HG02938 (cell line): ENCODE data around the gene C14orf180.
"Not testable (repeated sequence)": the region's sequence is repeated elsewhere in the genome, so short reads cannot be mapped to it uniquely, and the experiment has no call there.

Source experiments
- ATAC-seq: cut with Tn5 transposase; IDR thresholded peaks from one replicate; pipeline ENCODE4 v1.9.1; 2021; ENCODE audit warnings: mild to moderate bottlenecking, moderate library complexity; ENCODE audit not compliant: unreplicated experiment

C14orf180 gene

DNA sequence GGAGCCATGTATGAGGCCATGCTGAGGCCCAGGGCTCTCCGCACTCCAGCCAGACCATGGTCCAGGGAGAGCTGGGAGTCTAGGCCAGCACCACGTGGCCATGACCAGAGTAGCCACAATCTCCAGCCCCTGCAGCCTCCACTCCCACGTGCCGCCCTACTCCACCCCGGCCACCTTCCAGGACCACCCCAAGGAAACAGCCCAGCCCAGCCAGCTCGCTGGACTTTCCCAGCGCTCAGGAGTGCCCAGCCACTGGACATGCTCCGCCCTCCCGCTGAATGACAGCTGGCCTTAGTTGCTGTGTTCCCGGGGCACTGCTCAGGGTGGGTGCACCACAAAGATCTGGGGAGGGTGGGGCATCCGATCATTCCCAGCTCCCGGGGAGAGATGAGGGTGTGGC is 2.1 kb upstream of the C14orf180 start:
- ATAC-seq, result no peak

DNA sequence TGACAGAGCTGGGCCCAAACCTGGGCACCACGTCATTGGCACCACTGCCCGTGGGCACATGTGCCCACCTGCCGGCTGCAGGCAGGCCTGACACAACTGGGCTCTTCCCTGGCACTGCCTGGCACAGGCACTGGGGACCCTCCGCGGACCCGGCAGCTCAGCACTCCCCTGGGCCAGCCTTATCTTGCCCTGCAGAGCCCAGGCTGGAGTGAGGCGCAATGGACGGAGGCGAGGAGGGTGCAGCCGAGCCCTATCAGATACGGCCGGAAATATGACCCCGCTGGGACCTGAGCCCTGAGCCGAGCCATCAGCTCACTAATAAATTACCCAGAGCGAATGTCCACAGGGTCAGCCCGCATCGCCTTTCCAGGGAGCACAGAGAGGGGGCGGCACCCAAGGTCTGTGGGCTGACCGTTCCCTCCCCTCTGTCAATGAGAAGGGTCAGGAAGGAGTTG is 1.7 kb upstream of the C14orf180 start:
- no peak for ATAC-seq

DNA sequence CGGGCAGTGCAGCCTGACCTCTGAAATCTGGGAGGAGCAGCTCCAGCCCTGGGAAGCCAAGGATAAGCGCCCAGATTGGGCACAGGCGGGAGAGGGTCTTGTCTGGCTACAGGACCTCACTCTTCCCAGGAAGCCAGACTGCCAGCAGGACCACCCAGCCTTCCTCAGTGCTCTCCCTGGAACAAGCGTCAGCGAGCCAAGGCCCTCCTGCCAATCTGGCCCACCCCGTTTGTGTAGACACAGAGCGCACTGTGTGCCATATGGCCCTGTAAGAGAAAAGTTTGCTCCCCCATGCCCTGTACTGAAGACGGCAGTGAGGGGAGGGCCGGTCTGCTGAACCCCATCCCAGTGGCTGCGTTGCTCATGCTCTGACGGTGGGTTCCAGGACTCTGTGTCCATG is 1.2 kb upstream of the C14orf180 start:
- ATAC-seq, result no peak

DNA sequence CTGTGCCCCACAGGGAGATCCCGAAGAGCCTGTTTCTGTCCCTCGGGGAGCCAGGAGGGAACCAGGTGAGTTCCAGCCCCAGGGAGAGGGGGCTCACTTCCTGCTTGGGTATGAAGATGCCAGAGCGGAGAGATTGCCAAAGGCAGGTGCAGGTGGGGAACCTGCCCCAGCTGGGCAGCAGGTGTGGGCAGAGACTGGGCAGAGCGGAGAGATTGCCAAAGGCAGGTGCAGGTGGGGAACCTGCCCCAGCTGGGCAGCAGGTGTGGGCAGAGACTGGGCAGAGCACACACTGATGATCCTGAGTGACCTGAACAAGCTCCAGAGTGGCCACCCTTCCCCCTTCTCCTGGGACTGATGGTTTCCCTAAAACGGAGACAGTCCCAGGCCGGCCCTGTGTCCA is 375 bp downstream of the C14orf180 start:
- not testable (repeated sequence) for ATAC-seq

DNA sequence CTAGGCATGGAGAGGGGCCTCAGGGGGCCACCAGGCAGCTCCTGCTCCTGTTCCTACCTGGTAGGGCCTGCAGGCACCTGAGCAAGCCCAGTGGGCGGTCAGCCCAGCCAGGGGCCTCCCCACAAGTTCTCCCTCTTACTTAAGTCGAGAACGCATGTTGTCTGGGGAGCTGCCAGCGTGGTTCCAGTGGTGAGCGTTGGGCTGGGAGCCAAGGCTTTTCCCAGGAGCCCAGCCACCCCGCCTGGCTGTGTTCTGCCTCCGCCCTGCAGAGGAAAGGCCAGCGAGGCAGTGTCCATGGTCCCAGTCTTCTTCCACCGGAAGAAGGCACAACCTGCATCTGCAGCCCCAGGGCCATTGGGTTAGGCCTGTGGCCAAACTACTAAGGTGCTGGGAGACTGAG is 1.4 kb downstream of the C14orf180 start:
- no peak for ATAC-seq

DNA sequence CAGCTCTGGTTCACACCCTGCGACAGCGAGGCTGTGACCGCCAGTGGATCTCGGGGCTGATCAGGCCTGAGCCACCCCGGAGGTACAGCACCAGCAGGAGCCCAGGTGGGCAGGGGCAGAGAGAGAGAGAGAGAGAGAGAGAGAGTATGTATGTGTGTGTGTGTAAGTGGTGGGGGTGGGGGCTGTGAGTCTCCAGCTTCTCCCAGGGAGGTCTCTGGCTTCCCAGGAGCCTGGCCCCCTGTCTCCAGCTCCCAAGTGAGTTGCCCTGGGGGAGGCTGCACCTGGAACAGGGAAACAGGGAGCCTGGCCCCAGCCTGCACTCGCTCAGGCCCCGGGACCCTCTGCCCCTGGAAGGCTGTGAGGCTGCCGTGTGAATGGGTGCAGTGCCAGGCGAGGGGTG is 2.0 kb downstream of the C14orf180 start:
- no peak for ATAC-seq

DNA sequence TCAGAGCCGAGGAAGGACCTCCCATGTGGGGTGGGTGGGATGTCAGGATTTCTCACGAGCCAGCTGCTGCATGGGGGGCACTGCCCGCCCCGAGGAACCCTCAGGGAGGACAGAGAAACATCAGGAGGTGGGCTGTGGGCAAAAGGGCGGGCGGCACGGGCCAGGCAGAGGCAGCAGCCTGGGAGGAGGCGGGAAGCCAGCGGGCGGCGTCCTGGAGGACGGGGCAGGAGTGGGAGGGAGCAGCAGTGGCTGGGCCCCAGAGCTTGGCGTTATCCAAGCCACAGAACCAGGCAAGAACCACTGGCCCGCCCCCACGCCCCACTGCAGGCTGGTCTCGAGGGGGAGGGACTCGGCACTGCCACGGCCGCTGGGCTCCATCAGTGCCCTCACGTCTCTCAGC is 2.4 kb downstream of the C14orf180 start:
- ATAC-seq, result no peak

DNA sequence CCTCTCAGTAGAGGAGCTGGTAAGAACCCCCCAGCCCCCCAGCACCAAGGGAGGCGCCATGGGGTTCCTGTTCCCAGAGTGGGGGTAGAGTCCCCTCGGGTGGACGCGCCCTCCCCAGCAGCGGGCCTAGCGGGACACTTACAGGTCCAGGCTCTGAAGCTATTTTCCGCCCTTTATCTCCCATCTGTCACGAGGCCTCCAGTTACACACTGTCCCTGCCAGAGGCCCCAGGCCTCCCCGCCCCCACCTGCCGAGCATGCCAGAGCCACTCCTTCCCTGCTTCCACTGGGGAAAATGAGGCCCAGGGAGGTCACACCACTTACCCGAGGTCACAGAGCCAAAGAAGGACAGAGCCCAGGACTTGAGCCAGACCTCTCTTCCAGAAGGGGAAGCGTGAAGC is 3.1 kb downstream of the C14orf180 start:
- ATAC-seq, result no peak

DNA sequence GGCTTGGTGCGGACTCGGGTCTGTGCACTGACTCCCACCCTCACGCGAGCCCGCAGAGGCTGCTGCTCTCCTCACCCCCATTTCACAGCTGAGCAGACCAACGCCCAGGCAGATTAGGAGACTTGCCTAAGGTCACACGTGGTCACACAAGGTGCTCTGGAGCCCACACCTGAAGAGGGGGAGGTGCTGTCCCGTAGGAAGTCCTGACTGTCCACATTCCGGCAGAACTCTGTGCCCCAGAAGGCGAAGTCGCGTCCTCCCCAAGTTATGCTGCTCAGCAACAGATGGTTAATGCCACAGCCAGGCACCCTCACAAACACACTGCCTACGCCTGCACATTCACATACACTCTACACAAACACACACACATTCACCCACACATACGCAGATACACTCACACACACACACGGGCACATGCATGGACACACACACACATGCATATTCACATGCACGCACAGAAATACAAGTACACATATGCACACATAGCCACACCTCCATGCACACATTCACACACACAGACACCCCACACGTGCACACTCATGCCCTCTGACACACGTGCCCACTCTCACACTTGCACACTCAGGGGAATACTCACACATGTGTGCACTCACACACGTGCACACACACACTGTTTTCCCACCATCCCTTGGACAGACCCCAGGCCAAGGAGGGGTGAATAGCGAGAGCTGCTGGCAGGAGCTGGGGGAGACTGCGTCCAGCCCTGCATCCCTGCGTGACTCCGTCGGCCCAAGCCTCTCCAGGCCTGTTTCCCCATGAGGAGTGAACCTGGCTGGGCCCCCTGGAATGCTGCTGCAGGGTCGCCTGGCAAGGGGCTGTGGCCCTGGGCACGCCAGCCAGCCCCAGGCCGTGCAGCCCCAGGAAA is 4.1 kb downstream of the C14orf180 start:
- no peak for ATAC-seq

DNA sequence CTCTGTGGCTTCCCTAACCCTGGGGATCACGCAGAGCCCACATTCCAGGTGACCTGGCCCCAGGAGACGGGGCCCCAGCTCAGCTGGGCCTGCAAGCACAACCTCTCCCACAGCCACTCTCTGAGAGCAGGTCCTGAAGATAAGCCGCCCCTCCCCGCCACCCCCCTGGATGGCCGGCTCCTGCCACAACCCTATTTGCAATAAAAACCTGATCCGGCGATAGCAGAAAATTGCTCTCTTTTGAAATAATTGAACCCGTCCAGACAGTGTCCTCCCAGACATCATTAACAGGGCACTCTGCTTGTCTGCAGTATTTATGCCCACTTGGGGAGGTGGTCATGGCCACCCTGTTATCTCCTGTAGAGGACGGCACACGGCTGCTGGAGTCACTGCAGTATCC is 5.0 kb downstream of the C14orf180 start:
- ATAC-seq, result no peak

DNA sequence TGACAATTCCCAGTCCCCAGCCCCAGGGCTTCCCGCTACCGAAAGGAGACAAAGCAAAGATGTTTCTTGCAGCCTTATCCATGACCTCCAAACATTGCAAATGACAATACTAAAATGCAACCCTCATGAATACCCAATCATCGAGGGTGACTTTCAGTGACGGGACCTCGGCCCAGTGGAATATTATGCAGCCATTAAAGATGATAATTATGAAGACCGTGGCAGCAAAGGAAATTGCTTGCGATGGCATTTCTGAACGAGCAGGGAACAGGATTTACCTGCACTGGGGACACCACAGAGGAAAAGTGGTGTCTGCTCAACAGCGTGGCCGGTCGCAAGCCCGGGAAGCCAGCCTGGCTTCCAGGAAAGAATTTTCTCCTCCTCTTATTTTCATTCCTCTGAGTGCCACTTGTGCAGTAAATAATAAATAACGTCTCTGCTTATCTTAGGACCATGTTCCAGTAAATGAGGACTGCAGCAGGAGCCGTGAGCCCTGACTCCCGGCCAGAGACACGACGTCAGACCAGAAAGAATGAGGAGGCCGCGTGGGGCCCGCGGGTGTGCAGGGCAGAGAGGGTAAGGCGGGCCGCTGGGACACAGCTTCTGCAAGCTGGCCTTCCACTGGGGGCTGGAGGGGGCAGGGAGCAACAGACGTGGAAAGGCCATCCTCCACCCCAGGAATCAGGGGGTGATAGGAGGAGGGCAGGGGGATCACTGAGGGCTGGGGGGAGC is 6.6 kb downstream of the C14orf180 start:
- no peak for ATAC-seq

DNA sequence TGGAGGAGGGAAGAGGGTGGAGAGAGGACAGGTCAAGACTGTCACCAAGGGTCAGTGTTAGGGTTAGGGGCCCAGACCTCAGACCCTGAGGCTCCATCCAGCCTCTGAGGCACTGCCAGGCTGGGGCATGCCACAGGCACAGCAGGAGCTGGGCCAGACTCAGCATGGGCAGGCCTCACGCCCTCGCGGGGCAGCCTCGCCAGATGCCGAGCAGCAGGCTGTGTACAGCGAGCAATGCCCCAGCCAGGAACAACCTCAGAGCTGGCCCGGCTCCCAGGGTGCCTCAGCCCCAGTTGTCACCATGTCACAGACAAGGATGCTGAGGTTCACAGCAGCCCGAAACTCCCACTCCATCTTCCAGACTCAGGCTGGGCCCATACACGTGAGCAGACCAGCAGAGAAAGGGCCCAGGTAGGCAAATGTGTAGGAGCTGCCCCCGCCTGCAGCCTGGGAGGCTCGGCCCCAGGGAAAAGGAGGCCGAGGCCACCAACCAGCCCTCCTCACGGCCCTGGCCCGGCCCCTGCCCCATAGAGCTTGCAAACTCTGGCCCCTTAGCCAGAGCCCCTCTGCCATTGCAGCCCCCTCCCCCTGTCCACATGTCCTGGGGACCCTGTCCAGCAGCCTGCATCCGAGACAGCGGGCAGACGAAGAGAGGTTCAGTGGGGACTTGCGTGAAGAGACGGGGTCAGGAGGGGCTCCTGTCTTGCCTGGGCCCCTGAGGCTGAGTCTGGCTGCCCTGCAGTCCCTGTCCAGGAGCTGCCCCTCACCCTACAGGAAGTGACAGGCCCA is 7.5 kb downstream of the C14orf180 start:
- ATAC-seq, result no peak

DNA sequence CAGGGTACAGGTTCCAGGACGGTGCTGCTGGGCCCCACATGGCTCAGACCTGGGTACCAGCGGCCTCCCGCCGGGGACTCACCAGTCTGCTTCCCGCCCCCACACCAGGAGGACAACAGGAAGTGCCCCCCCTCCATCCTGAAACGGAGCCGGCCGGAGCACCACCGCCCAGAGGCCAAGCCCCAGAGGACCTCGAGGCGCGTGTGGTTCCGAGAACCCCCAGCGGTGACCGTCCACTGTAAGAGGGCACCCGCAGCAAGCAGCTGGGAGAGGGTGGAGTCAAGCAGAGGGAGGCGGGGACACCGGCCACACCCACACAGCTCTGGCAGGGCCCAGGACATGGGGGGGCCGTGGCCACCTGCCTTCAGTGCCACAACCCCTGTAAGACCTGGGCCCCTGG is 8.1 kb downstream of the C14orf180 start:
- no peak for ATAC-seq

DNA sequence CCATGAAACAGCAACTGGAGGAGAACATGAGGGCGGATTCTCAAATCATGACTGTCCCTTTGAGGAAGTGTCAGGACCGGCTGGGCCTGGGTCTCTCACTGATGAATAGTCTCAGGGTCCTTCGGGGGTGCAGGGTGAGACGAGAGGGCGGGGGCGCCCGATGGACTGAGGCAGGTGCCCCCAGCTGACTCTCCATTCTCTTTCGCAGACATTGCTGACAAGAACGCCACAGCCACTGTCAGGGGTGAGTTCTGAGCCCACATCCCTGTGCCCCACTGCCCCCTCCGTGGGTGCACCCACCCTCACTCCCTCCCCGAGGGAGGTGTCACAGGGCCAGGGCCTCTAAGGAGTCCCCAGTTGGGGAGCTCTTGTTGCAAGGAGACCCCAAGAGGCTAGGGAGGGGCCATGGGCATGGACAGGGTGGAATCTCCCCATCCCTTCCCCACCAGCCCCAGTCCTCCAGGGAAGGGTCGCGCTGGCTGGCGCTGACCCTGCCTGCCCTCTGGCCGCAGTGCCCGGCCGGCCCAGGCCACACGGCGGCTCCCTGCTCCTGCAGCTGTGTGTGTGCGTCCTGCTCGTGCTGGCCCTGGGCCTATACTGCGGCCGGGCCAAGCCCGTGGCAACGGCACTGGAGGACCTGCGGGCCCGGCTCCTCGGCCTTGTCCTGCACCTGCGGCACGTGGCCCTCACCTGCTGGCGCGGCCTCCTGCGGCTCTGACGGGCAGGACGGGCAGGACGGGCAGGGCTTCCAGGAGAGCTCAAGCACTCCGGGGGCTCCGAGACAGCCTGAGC is 8.7 kb downstream of the C14orf180 start:
- no peak for ATAC-seq

DNA sequence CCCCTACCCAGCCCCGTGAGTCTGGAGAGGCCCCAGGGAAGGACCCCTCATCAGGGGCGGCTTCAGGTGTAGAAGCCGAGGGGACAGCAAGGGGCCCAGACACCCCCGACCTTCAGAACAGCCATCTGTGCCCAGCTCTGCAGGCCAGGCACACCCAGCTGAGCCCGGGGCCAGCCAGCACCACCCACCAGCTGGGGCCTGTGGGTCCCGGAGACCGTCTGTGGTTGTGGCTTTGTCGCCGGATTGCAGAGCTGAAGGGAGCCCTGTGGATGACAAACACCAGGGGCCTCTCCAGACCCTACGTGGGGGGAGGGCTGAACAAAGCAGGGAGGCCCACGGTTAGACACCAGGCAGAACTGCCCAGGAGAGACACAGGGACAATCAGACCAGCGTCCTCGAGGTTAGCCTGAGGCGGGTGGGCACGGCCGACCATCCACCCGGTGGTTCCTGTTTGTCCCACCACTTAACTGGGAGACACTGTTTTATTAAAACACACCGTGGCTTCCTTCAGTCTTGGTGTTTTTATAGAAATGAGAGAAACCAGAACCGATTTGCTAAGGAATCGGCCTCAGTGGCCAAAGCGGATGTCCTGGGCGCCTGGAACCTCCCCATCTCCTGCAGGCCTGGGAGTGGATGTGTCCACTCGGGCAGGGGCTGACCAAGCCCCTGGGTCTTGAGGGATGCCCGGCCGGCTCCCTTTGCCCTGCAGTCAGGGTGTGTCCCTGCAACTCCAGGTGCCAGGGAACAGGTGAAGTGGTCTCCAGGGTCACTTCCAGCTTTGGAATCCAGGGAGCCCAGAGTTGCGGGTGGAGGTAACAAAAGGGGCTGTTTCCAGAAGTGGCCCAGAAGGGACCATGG is 10.0 kb downstream of the C14orf180 start:
- no peak for ATAC-seq

DNA sequence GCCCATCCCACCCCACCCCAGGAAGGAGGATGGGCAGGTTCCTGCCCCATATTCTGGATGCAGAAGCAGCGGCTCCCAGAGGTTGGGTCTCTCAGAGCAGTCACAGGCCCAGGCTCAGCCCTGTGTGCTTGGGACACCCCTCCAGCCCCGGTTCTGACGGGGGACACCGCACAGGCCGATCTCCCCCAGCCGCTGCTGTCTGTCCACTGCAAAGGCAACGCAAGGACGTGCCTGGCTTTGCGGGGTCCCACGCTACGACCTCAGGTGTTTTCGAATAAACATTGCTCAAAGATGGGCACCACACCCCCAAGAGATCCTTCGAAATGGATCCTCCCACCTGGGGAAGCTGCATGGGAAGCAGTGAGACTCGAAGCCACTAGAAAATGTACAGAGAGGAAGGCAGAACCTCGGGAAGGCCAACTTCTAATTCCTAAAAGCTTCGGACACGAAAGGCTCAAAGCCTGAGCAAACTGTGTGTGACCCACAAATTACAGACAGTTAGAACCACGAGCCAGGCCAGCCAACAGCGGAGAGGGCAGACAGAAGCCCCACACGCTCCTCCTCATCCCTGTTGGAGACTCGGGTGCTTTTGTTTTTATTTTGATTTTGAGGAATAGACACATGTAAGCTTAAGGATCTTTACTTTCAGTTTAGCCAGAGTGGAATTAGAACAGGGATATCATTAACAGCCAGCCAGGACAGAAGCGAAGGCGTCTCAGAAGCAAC is 10.8 kb downstream of the C14orf180 start:
- ATAC-seq, result no peak

DNA sequence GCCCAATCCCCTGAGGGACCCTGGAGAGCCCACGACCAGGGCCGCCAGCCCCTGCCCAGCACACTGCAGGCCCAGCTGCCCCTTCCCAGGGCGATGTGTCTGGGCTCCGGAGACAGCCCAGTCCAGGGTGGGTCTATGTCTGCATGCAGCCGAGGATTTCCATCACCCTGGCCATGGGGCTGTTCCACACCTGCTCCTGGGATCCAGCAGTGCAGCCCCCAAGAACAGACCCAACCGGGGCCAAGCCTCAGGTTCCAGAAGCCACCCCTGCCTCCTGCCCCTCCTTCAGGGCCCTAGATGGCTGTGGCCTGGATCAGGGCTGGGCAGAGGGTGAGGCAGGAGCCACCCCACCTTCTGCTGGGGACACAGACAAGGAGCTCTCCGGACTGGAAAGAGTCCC is 11.5 kb downstream of the C14orf180 start:
- ATAC-seq, result no peak

DNA sequence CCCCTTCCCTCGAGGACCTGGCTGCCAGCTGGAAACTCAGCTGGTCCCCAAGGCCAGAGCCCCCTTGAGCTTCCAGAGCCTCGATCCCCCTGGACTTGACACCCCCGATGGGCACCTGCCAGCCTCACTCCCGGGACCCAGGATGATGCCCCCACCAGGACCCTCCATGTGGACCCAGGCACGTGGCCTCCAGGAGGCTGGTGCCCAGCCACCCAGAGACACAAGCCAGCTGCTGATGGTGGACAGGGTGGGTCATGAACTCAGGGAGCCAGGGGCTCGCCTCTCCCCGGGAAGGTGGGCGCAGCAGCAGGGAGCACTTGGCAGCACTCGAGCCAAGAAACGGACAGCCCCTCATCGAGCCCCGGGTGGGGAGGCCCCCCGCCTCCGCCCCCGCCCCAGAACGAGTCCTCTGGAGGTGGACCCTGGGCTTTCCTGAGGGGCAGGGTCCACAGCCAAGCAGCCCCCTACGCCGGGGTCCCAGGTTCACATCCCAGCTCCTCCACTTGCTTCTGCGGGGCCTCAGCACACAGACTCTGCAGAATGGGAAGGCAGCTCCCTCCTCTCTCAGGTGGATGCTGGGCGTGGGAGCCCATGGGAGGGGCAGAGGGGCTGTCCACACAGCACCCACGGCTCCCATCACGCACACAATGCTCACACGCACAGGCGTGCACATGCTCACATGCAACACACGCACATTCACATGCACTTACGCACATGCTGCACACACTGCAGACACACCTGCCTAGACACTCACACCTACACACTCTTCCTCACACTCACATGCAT is 12.1 kb downstream of the C14orf180 start:
- ATAC-seq, result no peak
